GM21619 (cell line): ENCODE results near the gene GABBR2.

Source experiments
- ATAC-seq: cut with Tn5 transposase; IDR thresholded peaks from one replicate; pipeline ENCODE4 v1.9.1; 2021; ENCODE audit not compliant: unreplicated experiment

GABBR2 gene

GRCh38 chr9:98724810-98725530, 16.2 kb upstream of the GABBR2 start:
- ATAC-seq: no peak

GRCh38 chr9:98721643-98722042, 12.9 kb upstream of the GABBR2 start:
- no peak for ATAC-seq

- ATAC-seq: no peak
Measured at GRCh38 chr9:98720402-98720801, 11.7 kb upstream of the GABBR2 start.

GRCh38 chr9:98719055-98719454, 10.3 kb upstream of the GABBR2 start:
- no peak for ATAC-seq

GRCh38 chr9:98714833-98715232, 6.1 kb upstream of the GABBR2 start:
- ATAC-seq: no peak

- no peak for ATAC-seq
Measured at GRCh38 chr9:98712987-98713386, 4.3 kb upstream of the GABBR2 start.

- ATAC-seq: no peak
Measured at GRCh38 chr9:98709968-98710965, 1.5 kb upstream of the GABBR2 start.

- no peak for ATAC-seq
Measured at GRCh38 chr9:98708103-98708932, 417 bp downstream of the GABBR2 start.

- no peak for ATAC-seq
Measured at GRCh38 chr9:98707166-98708102, 1.3 kb downstream of the GABBR2 start.

GRCh38 chr9:98706651-98707165, 2.0 kb downstream of the GABBR2 start:
- ATAC-seq: no peak

- ATAC-seq: no peak
Measured at GRCh38 chr9:98702835-98703380, 5.8 kb downstream of the GABBR2 start.

GRCh38 chr9:98702340-98702739, 6.4 kb downstream of the GABBR2 start:
- ATAC-seq: no peak

GRCh38 chr9:98701576-98701975, 7.2 kb downstream of the GABBR2 start:
- ATAC-seq: no peak

GRCh38 chr9:98700801-98701200, 7.9 kb downstream of the GABBR2 start:
- ATAC-seq: no peak

- no peak for ATAC-seq
Measured at GRCh38 chr9:98698856-98699255, 9.9 kb downstream of the GABBR2 start.

GRCh38 chr9:98694943-98695342, 13.8 kb downstream of the GABBR2 start:
- no peak for ATAC-seq

- no peak for ATAC-seq
Measured at GRCh38 chr9:98692392-98692791, 16.3 kb downstream of the GABBR2 start.

GRCh38 chr9:98691890-98692289, 16.8 kb downstream of the GABBR2 start:
- no peak for ATAC-seq

GRCh38 chr9:98690686-98691085, 18.0 kb downstream of the GABBR2 start:
- ATAC-seq: no peak
